ENCODE data around the gene TINCR. TPM values are rescaled to one million over a fixed set of nuclear protein-coding genes. Genes with fewer than 3 reads are reported as not detected.

Gene TINCR
- total RNA-seq, 1 experiment from 2014 or later, result 0.21 TPM

DNA sequence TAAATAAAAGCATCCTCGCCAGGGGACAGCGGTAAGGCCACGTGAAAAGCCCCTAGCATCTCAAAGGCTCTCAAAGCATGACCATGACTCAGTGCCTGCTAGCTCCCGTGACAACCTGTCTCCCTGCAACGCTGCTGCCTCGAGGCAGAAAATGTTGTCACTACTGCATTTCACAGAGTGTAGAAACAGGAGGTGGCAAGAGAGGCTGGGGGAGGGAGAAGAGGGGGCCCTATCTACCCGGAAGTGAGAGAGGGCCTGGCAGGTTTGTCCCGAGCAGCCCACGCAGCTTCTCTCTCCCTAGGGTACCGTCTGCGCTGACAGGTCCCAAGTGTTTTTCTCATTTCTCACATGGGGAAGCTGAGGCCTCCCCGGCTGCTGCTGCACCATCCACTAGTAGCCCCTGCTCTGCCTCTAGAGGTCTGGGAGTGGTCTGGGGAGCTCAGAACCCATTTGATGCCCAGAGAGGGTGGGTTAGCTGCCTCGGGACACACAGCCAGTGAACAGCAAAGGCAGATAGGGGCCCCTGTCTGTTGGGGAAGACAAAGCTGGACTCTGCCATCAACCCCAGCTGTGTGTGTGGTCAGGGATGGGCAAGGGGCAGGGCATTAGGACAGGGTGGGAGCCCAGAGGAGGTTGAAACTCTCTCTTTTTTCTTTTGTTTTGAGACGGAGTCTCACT lies 3.7 kb downstream of the TINCR start:
- Mint-ChIP-seq H3K36me3 (ENCODE audit: insufficient read depth, unreplicated experiment) (peaks cover 4% of the 10 kb centered on the region), H3K9me3 (ENCODE audit: unreplicated experiment) (peaks cover 4% of the 10 kb centered on the region), H3K4me1 (ENCODE audit: insufficient read depth, unreplicated experiment) (no peaks in the 10 kb centered on the region), H3K27me3 (ENCODE audit: insufficient read depth, unreplicated experiment) (no peaks in the 10 kb centered on the region), H3K27ac (ENCODE audit: low read depth, unreplicated experiment) (no peak overlapping the region), H3K4me3 (ENCODE audit: unreplicated experiment) (no peak overlapping the region)
- peak; percentile 78 for DNase-seq (ENCODE audit: unreplicated experiment)
- intact Hi-C loops (cut with micrococcal nuclease), result no loop called here
- ChIA-PET POLR2A (interaction anchor here (0.7 kb wide), 1 partner anchor 139 kb away, joined by 4 read pairs; no protein-coding TSS in a partner anchor), CTCF (interaction anchor here (0.6 to 1.3 kb wide), 4 partner anchors 10 to 930 kb away, joined by 3 to 4 read pairs (median 3); no protein-coding TSS in a partner anchor)
- TF ChIP-seq, protein P1, sequence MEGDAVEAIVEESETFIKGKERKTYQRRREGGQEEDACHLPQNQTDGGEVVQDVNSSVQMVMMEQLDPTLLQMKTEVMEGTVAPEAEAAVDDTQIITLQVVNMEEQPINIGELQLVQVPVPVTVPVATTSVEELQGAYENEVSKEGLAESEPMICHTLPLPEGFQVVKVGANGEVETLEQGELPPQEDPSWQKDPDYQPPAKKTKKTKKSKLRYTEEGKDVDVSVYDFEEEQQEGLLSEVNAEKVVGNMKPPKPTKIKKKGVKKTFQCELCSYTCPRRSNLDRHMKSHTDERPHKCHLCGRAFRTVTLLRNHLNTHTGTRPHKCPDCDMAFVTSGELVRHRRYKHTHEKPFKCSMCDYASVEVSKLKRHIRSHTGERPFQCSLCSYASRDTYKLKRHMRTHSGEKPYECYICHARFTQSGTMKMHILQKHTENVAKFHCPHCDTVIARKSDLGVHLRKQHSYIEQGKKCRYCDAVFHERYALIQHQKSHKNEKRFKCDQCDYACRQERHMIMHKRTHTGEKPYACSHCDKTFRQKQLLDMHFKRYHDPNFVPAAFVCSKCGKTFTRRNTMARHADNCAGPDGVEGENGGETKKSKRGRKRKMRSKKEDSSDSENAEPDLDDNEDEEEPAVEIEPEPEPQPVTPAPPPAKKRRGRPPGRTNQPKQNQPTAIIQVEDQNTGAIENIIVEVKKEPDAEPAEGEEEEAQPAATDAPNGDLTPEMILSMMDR (IDR thresholded peaks at IDR 0.05; ENCODE audit: unreplicated experiment), result no peak
- BruUV-seq (replicated peaks), result no TSS peak

DNA sequence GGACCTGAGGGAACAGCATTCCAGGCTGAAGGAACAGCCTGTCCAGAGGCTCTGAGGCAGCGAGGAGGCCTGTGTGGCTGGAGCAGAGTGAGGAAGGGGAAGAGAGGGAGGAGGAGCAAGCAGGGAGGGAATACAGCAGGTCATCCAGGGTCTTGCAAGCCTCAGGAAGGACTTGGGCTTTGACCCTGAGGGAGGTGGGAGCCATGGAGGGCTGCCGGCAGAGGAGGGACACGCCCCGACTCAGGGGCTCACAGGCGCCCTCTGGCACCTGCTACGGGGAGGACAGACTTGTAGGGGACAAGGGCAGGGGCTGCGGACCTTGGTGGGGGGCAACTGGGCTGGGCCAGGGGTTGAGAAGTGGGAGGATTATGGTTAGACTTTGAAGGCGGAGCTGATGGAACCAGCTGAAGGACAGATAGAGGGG lies 4.7 kb downstream of the TINCR start:
- ChIA-PET CTCF (interaction anchor here (0.5 to 1.5 kb wide), 2 partner anchors 43 to 511 kb away, joined by 3 to 5 read pairs; no protein-coding TSS in a partner anchor), POLR2A (no interaction called here)
- TF ChIP-seq, protein P1 (IDR thresholded peaks at IDR 0.05; ENCODE audit: unreplicated experiment), result no peak
- no TSS peak for BruUV-seq (replicated peaks)
- no peaks in the 10 kb centered on the region for H3K27me3 Mint-ChIP-seq (ENCODE audit: insufficient read depth, unreplicated experiment)
- H3K9me3 Mint-ChIP-seq (ENCODE audit: unreplicated experiment), result peaks cover 4% of the 10 kb centered on the region
- H3K4me1 Mint-ChIP-seq (ENCODE audit: insufficient read depth, unreplicated experiment), result peaks cover 7% of the 10 kb centered on the region
- intact Hi-C loops (cut with micrococcal nuclease), result no loop called here
- peaks cover 4% of the 10 kb centered on the region for H3K36me3 Mint-ChIP-seq (ENCODE audit: insufficient read depth, unreplicated experiment)
- no peak overlapping the region for H3K27ac Mint-ChIP-seq (ENCODE audit: low read depth, unreplicated experiment)
- DNase-seq (ENCODE audit: unreplicated experiment), result no peak
- H3K4me3 Mint-ChIP-seq (ENCODE audit: unreplicated experiment), result no peak overlapping the region

DNA sequence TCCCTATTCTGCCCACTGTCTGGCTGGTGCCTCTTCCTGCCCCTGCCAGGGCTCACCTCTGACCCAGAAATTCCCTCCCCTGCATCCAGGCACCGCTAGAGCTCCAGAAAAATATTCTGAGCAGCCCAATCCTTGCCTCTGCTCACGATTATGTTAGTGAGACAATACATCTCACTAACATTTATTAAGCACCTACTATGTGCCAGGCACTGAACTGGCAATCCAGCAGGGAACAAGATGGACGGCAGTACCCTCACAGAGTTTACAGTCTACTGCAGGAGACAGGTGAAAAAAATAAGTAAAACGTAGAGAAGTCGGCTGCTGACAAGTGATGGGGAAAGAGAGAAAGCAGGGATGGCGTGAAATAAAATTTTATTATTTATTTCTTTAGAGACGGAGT lies 5.5 kb downstream of the TINCR start:
- ChIA-PET POLR2A (no interaction called here), CTCF (interaction anchor here (1.5 kb wide), 1 partner anchor 511 kb away, joined by 5 read pairs; no protein-coding TSS in a partner anchor)
- Mint-ChIP-seq H3K36me3 (ENCODE audit: insufficient read depth, unreplicated experiment) (peaks cover 4% of the 10 kb centered on the region), H3K27ac (ENCODE audit: low read depth, unreplicated experiment) (no peak overlapping the region), H3K4me1 (ENCODE audit: insufficient read depth, unreplicated experiment) (peaks cover 15% of the 10 kb centered on the region), H3K4me3 (ENCODE audit: unreplicated experiment) (no peak overlapping the region), H3K27me3 (ENCODE audit: insufficient read depth, unreplicated experiment) (no peaks in the 10 kb centered on the region), H3K9me3 (ENCODE audit: unreplicated experiment) (peaks cover 4% of the 10 kb centered on the region)
- BruUV-seq (replicated peaks), result no TSS peak
- DNase-seq (ENCODE audit: unreplicated experiment), result no peak
- intact Hi-C loops (cut with micrococcal nuclease), result no loop called here
- TF ChIP-seq, protein P1 (IDR thresholded peaks at IDR 0.05; ENCODE audit: unreplicated experiment), result no peak

DNA sequence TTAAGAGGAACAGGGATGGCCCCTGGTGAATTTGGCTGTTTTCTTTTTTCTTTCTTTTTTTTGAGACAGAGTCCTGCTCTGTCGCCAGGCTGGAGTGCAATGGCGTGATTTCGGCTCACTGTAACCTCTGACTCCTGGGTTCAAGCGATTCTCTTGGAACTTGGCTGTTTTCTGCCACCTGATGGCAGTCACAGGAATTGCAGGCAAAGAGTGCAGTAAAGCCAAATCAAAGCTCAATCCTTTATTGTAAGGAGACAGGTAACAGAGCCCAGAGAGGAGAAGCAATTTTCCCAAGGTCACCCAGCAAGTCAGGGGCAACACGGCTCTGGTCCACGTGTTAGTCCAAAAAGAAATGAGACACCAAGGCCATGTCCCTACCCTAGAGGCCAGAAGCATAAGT lies 6.2 kb downstream of the TINCR start:
- Mint-ChIP-seq H3K27me3 (ENCODE audit: insufficient read depth, unreplicated experiment) (no peaks in the 10 kb centered on the region), H3K36me3 (ENCODE audit: insufficient read depth, unreplicated experiment) (peaks cover 4% of the 10 kb centered on the region), H3K9me3 (ENCODE audit: unreplicated experiment) (peaks cover 4% of the 10 kb centered on the region), H3K4me1 (ENCODE audit: insufficient read depth, unreplicated experiment) (peaks cover 22% of the 10 kb centered on the region), H3K4me3 (ENCODE audit: unreplicated experiment) (no peak overlapping the region), H3K27ac (ENCODE audit: low read depth, unreplicated experiment) (no peak overlapping the region)
- intact Hi-C loops (cut with micrococcal nuclease), result no loop called here
- POLR2A ChIA-PET, result no interaction called here
- no peak for DNase-seq (ENCODE audit: unreplicated experiment)
- CTCF ChIA-PET, result interaction anchor here (0.7 to 1.5 kb wide), 2 partner anchors 21 to 510 kb away, joined by 4 to 5 read pairs; no protein-coding TSS in a partner anchor
- TF ChIP-seq, protein P1 (IDR thresholded peaks at IDR 0.05; ENCODE audit: unreplicated experiment), result peak; percentile 44
- BruUV-seq (replicated peaks), result no TSS peak

Measured in MCF 10A (cell line).